ENCODE data around the gene COL28A1.

- TF ChIP-seq CTCF (IDR thresholded peaks at IDR 0.05; ENCODE audit: insufficient read depth, low read length, poor library complexity, severe bottlenecking): no peak
- no peak for TF ChIP-seq EZH2phosphoT487 (conservative IDR thresholded peaks at IDR 0.05; ENCODE audit: low read length)
These were observed 89.1 kb downstream of the COL28A1 start for GRCh38 chr7:7446616-7447015.

Data from SU-DHL-6 (cell line).